Astrocyte of the hippocampus (primary cell): ENCODE data around the gene ART4.

ENCODE experiments used
- DNase-seq: peaks from one replicate; pipeline ENCODE4 v3.0.0; 2011; ENCODE audit warnings: low read depth, low spot score

ART4 gene

GRCh38 chr12:14852880-14853279 lies 9.6 kb upstream of the ART4 start:
- no peak for DNase-seq

- DNase-seq, result no peak
Observed at GRCh38 chr12:14850929-14851663, 7.8 kb upstream of the ART4 start.

DNA sequence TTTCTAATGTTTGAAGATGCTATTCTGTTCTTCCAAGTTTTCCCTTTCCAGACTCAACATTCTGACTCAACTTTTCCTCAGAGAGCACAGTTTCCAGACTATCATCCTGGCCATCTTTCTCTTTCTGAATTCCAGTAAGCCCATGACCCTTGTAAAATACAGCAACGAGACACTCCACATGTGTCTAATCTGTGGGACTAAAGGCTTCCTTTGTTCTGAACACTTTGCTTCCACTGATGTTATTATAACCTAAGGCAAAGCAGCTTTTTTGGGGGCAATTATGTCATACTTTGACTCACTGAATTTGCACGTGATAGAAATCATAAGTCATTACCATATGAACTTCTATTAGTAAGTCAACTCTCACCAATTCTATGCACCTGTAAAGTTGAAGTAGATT lies 6.3 kb upstream of the ART4 start:
- peak; percentile 49 for DNase-seq

- DNase-seq, result peak; percentile 75
Observed at GRCh38 chr12:14846876-14847580, 3.7 kb upstream of the ART4 start.

DNA sequence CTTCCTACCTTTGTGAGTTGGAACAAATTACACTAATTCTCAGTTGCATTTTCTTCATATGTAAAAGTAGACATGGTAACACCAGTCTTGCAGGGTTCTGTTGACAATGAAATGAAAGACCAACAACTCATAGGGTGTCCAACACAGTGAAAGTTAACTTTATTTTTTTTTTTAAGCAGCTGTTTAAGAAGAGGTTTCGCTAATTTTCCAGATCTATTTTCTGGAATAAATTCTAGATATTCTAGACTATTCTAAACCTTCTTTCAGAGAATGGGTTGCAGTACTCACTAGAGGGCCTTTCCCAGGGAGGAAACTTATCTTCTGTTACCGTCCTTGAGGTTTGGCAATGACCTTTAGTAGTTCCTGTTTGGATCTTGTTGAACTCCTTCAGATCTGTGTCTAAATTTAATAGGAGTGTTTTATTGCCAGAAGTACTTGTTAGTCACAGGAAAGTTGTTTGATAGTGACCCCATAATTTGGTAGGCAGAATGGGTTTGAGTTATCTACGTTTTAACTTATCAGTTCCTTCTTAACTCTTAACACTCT lies 2.8 kb upstream of the ART4 start:
- DNase-seq, result no peak

DNA sequence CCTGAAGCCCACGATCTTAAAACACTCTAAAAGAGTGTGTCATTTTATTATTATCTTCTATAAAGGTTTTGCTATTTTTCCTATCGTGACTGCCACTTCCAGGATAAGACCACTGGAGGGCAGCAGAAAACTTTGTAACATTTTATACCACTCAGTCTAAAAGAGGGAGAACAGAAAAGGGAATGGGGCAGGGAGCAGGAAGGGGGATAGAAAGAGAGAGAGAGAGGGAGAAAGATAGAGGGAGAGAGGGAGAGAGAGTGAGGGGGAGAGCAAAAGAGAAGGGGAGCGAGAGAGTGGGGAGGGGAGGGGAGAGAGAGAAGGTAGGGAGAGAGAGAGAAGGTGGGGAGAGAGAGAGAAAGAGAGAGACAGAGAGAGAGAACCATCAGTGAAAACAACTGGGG lies 2.0 kb upstream of the ART4 start:
- peak; percentile 78 for DNase-seq

- DNase-seq, result no peak
Observed at GRCh38 chr12:14844401-14844800, 1.1 kb upstream of the ART4 start.

DNA sequence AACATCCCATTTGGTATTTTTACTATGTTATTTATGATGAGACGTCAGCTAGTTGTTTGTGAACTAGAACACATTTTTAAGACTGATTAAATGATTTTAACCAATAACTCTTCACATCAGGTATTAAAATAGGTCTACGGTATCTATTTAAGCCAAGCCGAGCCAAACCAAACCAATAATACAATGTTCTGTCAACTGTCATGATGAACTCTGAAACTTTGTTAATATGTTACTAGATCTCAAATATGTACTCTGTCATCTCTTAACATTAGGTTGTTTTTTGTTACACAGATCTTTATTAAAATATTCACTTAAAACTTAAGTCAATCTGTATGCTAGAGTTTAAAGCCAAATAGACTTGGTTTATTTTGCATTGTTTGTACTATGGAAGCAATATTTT lies 1.0 kb downstream of the ART4 start:
- no peak for DNase-seq

GRCh38 chr12:14841761-14842160 lies 1.6 kb downstream of the ART4 start:
- DNase-seq, result peak; percentile 87

DNA sequence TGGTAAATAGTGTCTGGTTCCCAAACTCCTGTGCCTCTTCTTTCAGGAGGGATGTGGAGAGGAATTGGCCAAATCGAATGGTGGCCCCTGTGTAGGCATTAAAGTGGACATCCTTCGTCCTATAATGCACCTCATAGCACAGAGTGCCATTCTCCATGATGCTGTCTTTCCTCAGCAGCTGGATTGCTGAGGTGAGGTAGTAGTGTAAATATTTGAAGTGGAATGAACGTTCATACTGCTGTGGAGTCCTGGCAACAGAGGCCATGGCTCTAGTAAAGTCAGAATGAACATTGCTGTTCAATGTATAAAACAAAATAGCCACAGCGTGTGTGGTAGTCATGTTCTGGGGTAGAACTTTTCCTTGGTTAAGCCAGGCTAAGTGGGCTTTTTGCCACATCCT lies 2.7 kb downstream of the ART4 start:
- DNase-seq, result no peak

DNA sequence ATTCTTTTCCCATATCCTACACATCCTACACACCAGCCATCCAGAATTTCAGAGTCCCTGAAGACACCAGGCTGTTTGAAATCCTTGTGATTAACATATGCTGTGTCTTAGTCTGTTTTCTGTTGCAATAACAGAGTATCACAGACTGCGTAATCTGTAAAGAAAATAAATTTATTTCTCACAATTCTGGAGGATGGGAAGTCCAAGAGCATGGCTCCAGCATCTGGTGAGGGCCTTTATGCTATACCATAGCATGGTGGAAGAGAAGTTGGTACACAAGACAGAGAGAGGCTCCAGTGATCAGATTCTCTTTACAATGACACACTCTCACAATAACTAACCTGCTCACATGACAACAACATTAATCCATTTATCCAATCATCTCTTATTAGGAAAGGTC lies 4.1 kb downstream of the ART4 start:
- DNase-seq, result no peak

DNA sequence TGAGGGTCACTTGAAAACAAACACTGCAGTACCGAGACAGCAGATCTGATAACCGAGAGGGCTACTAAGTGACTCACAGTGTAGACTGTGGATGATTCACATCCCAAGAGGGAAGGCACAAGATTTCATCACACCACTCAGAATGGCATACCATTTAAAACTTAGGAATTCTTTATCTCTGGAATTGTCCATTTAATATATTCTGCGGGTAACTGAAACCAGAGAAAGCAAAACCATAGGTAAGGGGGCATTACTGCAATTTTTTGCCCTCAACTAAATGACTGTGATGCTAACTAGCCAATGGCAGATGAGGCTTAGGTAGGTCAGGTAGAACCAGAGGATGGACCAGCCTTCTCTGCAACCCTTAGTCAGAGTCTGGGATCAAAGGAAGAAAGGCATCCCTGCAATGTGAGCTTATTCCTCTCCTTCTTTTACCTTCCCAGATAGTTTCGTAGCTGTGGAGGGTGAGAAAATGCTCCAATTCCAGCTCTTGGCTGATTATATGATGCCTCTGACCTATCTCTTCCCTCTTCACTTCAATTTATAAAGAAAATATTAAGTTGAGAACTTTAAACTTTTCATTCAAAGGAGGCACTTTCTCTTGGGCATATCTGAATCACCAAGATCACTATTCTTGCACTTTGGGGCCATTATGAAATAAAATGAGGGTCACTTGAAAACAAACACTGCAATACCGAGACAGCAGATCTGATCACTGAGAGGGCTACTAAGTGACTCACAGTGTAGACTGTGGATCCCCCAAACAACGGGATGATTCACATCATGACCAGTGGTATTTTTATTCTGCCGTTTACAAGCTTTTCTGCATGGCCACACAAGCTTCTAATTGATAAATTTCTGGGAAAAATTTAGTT lies 6.8 kb downstream of the ART4 start:
- peak; percentile 84 for DNase-seq

DNA sequence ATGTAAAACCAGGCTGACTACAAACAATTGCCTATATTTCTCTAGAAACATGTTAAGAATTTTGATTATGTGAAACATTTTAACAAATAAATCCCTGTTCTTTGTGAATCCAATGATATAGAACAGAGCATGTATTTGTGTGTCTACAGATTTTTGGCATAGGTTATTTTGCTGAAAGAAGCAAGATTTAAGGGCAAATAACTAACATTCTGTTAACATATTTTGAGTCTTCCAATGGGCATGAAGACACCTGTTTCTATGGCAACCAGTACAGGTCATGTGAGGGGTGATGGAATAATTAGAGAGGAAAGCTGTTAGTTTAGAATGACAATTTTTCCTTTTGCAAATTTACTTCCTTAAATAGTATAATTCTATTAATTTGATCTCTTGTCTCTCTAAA lies 8.8 kb downstream of the ART4 start:
- no peak for DNase-seq

DNA sequence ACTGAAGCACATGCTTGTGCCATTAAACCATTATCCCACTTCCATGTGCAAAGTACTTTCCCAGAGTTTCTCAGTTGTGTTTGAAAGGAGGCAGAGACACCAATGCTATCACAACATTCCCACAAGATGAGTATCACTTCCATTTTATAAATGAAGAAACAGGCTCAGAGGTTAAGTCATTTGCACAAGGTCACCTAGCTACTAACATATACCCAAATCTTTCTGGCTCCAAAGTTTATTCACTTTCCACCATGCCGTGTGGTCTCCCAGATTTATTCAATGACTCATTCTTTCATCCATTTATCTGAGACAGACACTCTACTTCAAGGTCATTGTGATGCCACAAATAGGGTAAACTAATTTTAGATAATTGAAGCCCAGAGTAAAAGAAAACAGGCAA lies 9.4 kb downstream of the ART4 start:
- DNase-seq, result peak; percentile 26

GRCh38 chr12:14833336-14833735 lies 10.0 kb downstream of the ART4 start:
- no peak for DNase-seq

GRCh38 chr12:14828892-14829291 lies 14.4 kb downstream of the ART4 start:
- DNase-seq, result peak; percentile 25

DNA sequence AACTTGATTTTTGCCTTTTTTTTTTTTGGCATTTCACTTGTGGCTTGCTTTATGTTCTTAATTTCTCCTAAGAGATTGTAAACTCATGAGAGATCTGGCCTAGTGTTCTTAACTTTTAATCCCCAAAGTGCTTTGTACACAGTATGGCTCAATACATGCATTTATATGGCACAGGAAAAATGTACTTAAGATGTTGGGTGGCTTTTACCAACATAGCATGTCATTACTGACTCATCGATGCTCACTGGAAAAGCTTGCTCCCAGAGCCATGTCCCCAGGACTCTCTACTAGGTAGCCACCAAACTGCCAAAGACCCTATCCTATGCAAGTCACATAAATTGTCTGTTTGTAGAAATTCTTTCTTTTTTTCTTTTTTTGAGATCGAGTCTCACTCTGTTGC lies 16.3 kb downstream of the ART4 start:
- DNase-seq, result no peak

DNA sequence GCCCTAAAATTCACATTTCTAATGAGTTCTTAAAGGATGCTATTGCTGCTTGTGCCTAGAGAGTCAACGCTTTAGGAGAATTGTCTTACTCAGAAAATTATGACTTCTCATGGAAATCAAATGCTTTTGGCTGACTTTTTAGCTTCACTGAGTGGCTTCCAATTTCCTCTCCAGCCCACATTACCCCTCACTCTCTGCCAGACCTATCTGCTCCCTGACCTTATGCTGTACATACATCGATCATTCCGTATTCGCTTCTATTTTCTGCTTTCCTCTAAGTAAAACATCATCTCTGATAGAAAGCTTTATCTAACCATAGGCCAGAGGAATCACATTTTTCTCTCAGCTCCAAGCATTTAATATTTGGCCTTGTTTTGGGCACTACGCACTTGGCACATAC lies 16.8 kb downstream of the ART4 start:
- no peak for DNase-seq

GRCh38 chr12:14825256-14825655 lies 18.1 kb downstream of the ART4 start:
- no peak for DNase-seq

GRCh38 chr12:14824012-14824634 lies 19.2 kb downstream of the ART4 start:
- DNase-seq, result no peak

- DNase-seq, result no peak
Observed at GRCh38 chr12:14814014-14814413, 29.3 kb downstream of the ART4 start, which contains the start of gene SMCO3. Gene SMCO3, minus strand, starts transcription at chr12:14814182. Its CDS starts 7,502 bp downstream, at chr12:14806680.

DNA sequence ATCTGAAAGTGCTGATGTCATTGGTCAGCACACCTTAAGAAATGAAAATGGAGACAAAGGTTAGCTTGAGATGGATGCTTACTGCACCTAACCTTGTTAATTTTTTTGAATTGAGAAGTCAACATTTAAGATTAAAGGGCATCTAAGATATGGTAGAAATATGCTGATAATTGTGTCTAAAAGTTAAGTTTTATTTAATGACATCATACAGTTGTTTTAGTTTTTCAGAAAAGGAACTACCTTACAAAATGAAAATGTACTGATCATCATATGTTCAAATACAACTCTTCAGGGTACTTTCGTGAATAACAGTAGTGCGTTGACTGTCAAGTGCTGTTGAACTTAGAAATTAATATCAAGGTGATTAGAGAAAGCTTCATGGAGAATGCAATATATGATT lies 31.8 kb downstream of the ART4 start:
- no peak for DNase-seq
